CD4-positive, alpha-beta T cell (primary cell): ENCODE results near the gene EDA2R. TPM values are rescaled to one million over a fixed set of nuclear protein-coding genes. Genes with fewer than 3 reads are reported as not detected.

Source experiments
- ATAC-seq: fragments of 200-7000 bp; cut with Tn5 transposase; one replicate; pipeline ENCODE4 v1.10.0; 2022; ENCODE audit warnings: mild to moderate bottlenecking; ENCODE audit not compliant: poor library complexity
- CTCF ChIA-PET: fragments of 350-600 bp; sonication (Branson Sonifier 250); formaldehyde crosslinking; loops from one replicate; lab custom pipeline; 2021; ENCODE audit warnings: antibody characterized with exemption, inconsistent platforms; lab: Charles Lee
- POLR2A ChIA-PET: fragments of 350-600 bp; sonication (Branson Sonifier 250); formaldehyde crosslinking; loops from one replicate; lab custom pipeline; 2021; ENCODE audit warnings: antibody characterized with exemption, inconsistent platforms; lab: Charles Lee
- DNase-seq, 14 experiments: peaks; one replicate each; pipeline ENCODE4 v3.0.0-alpha.2; 2013 to 2020; ENCODE audit warnings: mixed read lengths in 2 of 14
- H3K27ac ChIP-seq, 2 donors: one replicate each; pipeline versions ENCODE4 v1.5.1 to v1.7.0; 2013; ENCODE audit warnings: low read length in 2 of 2, low read depth in 1 of 2, mild to moderate bottlenecking in 1 of 2
- H3K27me3 ChIP-seq, 2 experiments: 1 replicate in 1 of 2; 2 replicates in 1 of 2; pipeline versions ENCODE4 v1.6.1 to v1.7.0; 2013; ENCODE audit warnings: low read length in 2 of 2, control low read depth in 1 of 2, mild to moderate bottlenecking in 1 of 2, moderate library complexity in 1 of 2; ENCODE audit not compliant: insufficient read depth in 2 of 2, control insufficient read depth in 1 of 2
- H3K36me3 ChIP-seq: one replicate; pipeline ENCODE4 v1.6.1; 2013; ENCODE audit warnings: low read length, control low read depth; ENCODE audit not compliant: insufficient read depth
- H3K4me1 ChIP-seq: one replicate; pipeline ENCODE4 v1.6.1; 2013; ENCODE audit warnings: low read length, control low read depth; ENCODE audit not compliant: insufficient read depth
- H3K4me3 ChIP-seq: one replicate; pipeline ENCODE4 v1.5.1; 2013; ENCODE audit warnings: mild to moderate bottlenecking, low read length, moderate library complexity
- H3K9me3 ChIP-seq, 2 experiments: 1 replicate in 1 of 2; 2 replicates in 1 of 2; pipeline versions ENCODE4 v1.6.1 to v1.7.0; 2013; ENCODE audit warnings: low read length in 2 of 2, mild to moderate bottlenecking in 2 of 2, control low read depth in 1 of 2, moderate library complexity in 1 of 2; ENCODE audit not compliant: control insufficient read depth in 1 of 2, insufficient read depth in 1 of 2
- H3K27ac Mint-ChIP-seq: one replicate; pipeline ENCODE4 v1.8.0; 2020; ENCODE audit warnings: mixed read lengths
- H3K27me3 Mint-ChIP-seq: one replicate; pipeline ENCODE4 v1.8.0; 2021; ENCODE audit warnings: mixed read lengths
- H3K36me3 Mint-ChIP-seq: one replicate; pipeline ENCODE4 v1.8.0; 2021; ENCODE audit warnings: low read depth, mixed read lengths
- H3K4me1 Mint-ChIP-seq: one replicate; pipeline ENCODE4 v1.8.0; 2021; ENCODE audit warnings: low read depth, mixed read lengths
- H3K4me3 Mint-ChIP-seq: one replicate; pipeline ENCODE4 v1.8.0; 2020; ENCODE audit warnings: mild to moderate bottlenecking, mixed read lengths
- H3K9me3 Mint-ChIP-seq: one replicate; pipeline ENCODE4 v1.8.0; 2020; ENCODE audit warnings: mixed read lengths
- CTCF ChIP-seq: fragments of 200-600 bp; IDR thresholded peaks from one replicate; pipeline ENCODE4 v1.8.0; 2022; ENCODE audit warnings: antibody characterized with exemption, mild to moderate bottlenecking
- intact Hi-C, 2 experiments: fragments of 100-400 bp; cut with DNase I in 1 of 2; cut with micrococcal nuclease in 1 of 2; formaldehyde crosslinking; loops; one replicate each; pipeline versions ENCODE4 v1.15.1 to v1.9.0; 2023 to 2025; cut with DNase I, micrococcal nuclease
- total RNA-seq, 174 experiments: library from RNA in 2 of 174; stranded (reverse) in 2 of 174; gene quantifications; one replicate each; pipeline ENCODE4 v1.2.3 and lab custom pipeline; 2021 to 2026

The EDA2R gene
- total RNA-seq, 2 experiments from 2014 or later: 0.17 TPM; not detected in 1

- H3K4me3 ChIP-seq: no peak overlapping the region
- H3K4me1 ChIP-seq: no peaks in the 10 kb centered on the region
- no peaks in the 10 kb centered on the region for H3K27me3 Mint-ChIP-seq
- ChIA-PET CTCF (no interaction called here), POLR2A (no interaction called here)
- no peak overlapping the region for H3K27ac ChIP-seq
- H3K27me3 ChIP-seq: peaks cover 0 to 4% of the 10 kb centered on the region in 2 experiments
- no peaks in the 10 kb centered on the region for H3K36me3 ChIP-seq
- no peaks in the 10 kb centered on the region for H3K9me3 Mint-ChIP-seq
- no peak for TF ChIP-seq CTCF
- H3K4me3 Mint-ChIP-seq: no peak overlapping the region
- intact Hi-C loops: no loop called here
- DNase-seq (no peak), ATAC-seq (no peak)
- H3K4me1 Mint-ChIP-seq: no peaks in the 10 kb centered on the region
- H3K9me3 ChIP-seq: no peaks in the 10 kb centered on the region
- no peaks in the 10 kb centered on the region for H3K36me3 Mint-ChIP-seq
- H3K27ac Mint-ChIP-seq: no peak overlapping the region
These were observed 36.7 kb upstream of the EDA2R start for GRCh38 chrX:66675541-66675940.

GRCh38 chrX:66674506-66674905, 35.6 kb upstream of the EDA2R start:
- no peaks in the 10 kb centered on the region for H3K9me3 Mint-ChIP-seq
- H3K4me1 Mint-ChIP-seq: no peaks in the 10 kb centered on the region
- Histone ChIP-seq H3K9me3 (no peaks in the 10 kb centered on the region), H3K4me3 (no peak overlapping the region), H3K4me1 (no peaks in the 10 kb centered on the region), H3K36me3 (no peaks in the 10 kb centered on the region), H3K27me3 (peaks cover 0 to 4% of the 10 kb centered on the region in 2 experiments), H3K27ac (no peak overlapping the region)
- no peak overlapping the region for H3K4me3 Mint-ChIP-seq
- no peak for DNase-seq
- POLR2A ChIA-PET: no interaction called here
- no peak for ATAC-seq
- no peak overlapping the region for H3K27ac Mint-ChIP-seq
- intact Hi-C loops: no loop called here
- no peak for TF ChIP-seq CTCF
- CTCF ChIA-PET: no interaction called here
- H3K36me3 Mint-ChIP-seq: no peaks in the 10 kb centered on the region
- H3K27me3 Mint-ChIP-seq: no peaks in the 10 kb centered on the region

- H3K27ac Mint-ChIP-seq: no peak overlapping the region
- DNase-seq: no peak
- no peak for TF ChIP-seq CTCF
These were observed 33.2 kb upstream of the EDA2R start for GRCh38 chrX:66672106-66672505.

More at GRCh38 chrX:66672106-66672505, 33.2 kb upstream of the EDA2R start:
- Histone ChIP-seq H3K9me3 (no peaks in the 10 kb centered on the region), H3K36me3 (no peaks in the 10 kb centered on the region), H3K27me3 (peaks cover 0 to 4% of the 10 kb centered on the region in 2 experiments), H3K4me1 (no peaks in the 10 kb centered on the region), H3K4me3 (no peak overlapping the region), H3K27ac (no peak overlapping the region)
- H3K27me3 Mint-ChIP-seq: no peaks in the 10 kb centered on the region
- ChIA-PET POLR2A (no interaction called here), CTCF (no interaction called here)
- H3K4me3 Mint-ChIP-seq: no peak overlapping the region
- intact Hi-C loops: no loop called here
- no peaks in the 10 kb centered on the region for H3K9me3 Mint-ChIP-seq
- no peaks in the 10 kb centered on the region for H3K36me3 Mint-ChIP-seq
- no peak for ATAC-seq
- H3K4me1 Mint-ChIP-seq: no peaks in the 10 kb centered on the region
